HEK293 (cell line): ENCODE data around the gene SLC22A12.

Source experiments
- CTCF ChIA-PET: fragments of 350-600 bp; formaldehyde crosslinking; extraction: SDS; loops from one replicate; lab custom pipeline; 2021; ENCODE audit warnings: antibody characterized with exemption; lab: Yijun Ruan, JAX
- POLR2A ChIA-PET: fragments of 300-600 bp; formaldehyde crosslinking; extraction: SDS; loops from one replicate; lab custom pipeline; 2020; ENCODE audit warnings: antibody characterized with exemption, inconsistent platforms; lab: Yijun Ruan, JAX
- H3K27ac ChIP-seq: fragments of 200-500 bp; sonication (Bioruptor generic); 2 replicates; pipeline ENCODE4 v1.5.1; 2014; ENCODE audit warnings: low read depth, low read length, control low read depth, inconsistent platforms; ENCODE audit errors: extremely low read depth
- H3K36me3 ChIP-seq, 2 experiments: fragments of 200-500 bp in 1 of 2; sonication (Bioruptor generic) in 1 of 2; 1 replicate in 1 of 2; 2 replicates in 1 of 2; pipeline ENCODE4 v1.5.1; 2014 to 2017; ENCODE audit warnings: inconsistent platforms in 2 of 2, low read length in 2 of 2; ENCODE audit not compliant: control insufficient read depth in 2 of 2, insufficient read depth in 1 of 2
- H3K4me1 ChIP-seq: fragments of 200-500 bp; sonication (Bioruptor generic); 2 replicates; pipeline ENCODE4 v1.5.1; 2014; ENCODE audit warnings: mild to moderate bottlenecking, low read length, inconsistent platforms; ENCODE audit not compliant: control insufficient read depth, insufficient read depth
- H3K4me3 ChIP-seq: 2 replicates; pipeline ENCODE4 v1.5.1; 2011; ENCODE audit warnings: low read depth, mild to moderate bottlenecking, control low read depth, low read length, moderate library complexity
- H3K9me3 ChIP-seq: fragments of 200-500 bp; sonication (Bioruptor generic); 2 replicates; pipeline ENCODE4 v1.5.1; 2014; ENCODE audit warnings: low read depth, low read length, inconsistent platforms; ENCODE audit not compliant: control insufficient read depth, insufficient read depth
- HOXA7 ChIP-seq: sonication (generic); formaldehyde crosslinking; IDR thresholded peaks from 2 replicates; pipeline ENCODE4 v1.8.1; 2022; ENCODE audit warnings: missing genetic modification reagents, borderline replicate concordance
- SCRT1 ChIP-seq: fragments of 450-650 bp; formaldehyde crosslinking; IDR thresholded peaks from 2 replicates; pipeline ENCODE4 v1.5.1; 2016; ENCODE audit warnings: missing biosample characterization, missing genetic modification characterization, borderline replicate concordance
- ZBTB20 ChIP-seq: fragments of 450-650 bp; formaldehyde crosslinking; IDR thresholded peaks from 2 replicates; pipeline ENCODE4 v1.5.1; 2016; ENCODE audit warnings: missing biosample characterization, missing genetic modification characterization
- ZFP3 ChIP-seq: fragments of 450-650 bp; formaldehyde crosslinking; IDR thresholded peaks from 2 replicates; pipeline ENCODE4 v1.5.1; 2016; ENCODE audit warnings: low read depth, missing biosample characterization, missing genetic modification characterization
- ZFP69B ChIP-seq: fragments of 450-650 bp; formaldehyde crosslinking; IDR thresholded peaks from 2 replicates; pipeline ENCODE4 v1.5.1; 2016; ENCODE audit warnings: missing biosample characterization, missing genetic modification characterization
- ZNF174 ChIP-seq: fragments of 450-650 bp; formaldehyde crosslinking; IDR thresholded peaks from 2 replicates; pipeline ENCODE4 v1.5.0; 2017; ENCODE audit warnings: missing biosample characterization, mild to moderate bottlenecking, missing genetic modification characterization
- ZNF211 ChIP-seq: fragments of 450-650 bp; formaldehyde crosslinking; IDR thresholded peaks from 2 replicates; pipeline ENCODE4 v1.5.1; 2016; ENCODE audit warnings: low read depth, missing biosample characterization, missing genetic modification characterization
- ZNF221 ChIP-seq: fragments of 450-650 bp; formaldehyde crosslinking; IDR thresholded peaks from 2 replicates; pipeline ENCODE4 v1.5.1; 2017; ENCODE audit warnings: missing biosample characterization, missing genetic modification characterization, borderline replicate concordance
- ZNF26 ChIP-seq: fragments of 450-650 bp; formaldehyde crosslinking; IDR thresholded peaks from 2 replicates; pipeline ENCODE4 v1.5.1; 2016; ENCODE audit warnings: missing biosample characterization, missing genetic modification characterization
- ZNF354C ChIP-seq: fragments of 450-650 bp; formaldehyde crosslinking; IDR thresholded peaks from 2 replicates; pipeline ENCODE4 v1.5.1; 2016; ENCODE audit warnings: missing biosample characterization, missing genetic modification characterization, low read depth, borderline replicate concordance
- ZNF544 ChIP-seq: fragments of 450-650 bp; formaldehyde crosslinking; IDR thresholded peaks from 2 replicates; pipeline ENCODE4 v1.5.0; 2017; ENCODE audit warnings: missing biosample characterization, missing genetic modification characterization
- ZNF558 ChIP-seq: fragments of 450-650 bp; formaldehyde crosslinking; IDR thresholded peaks from 2 replicates; pipeline ENCODE4 v1.5.1; 2016; ENCODE audit warnings: missing biosample characterization, missing genetic modification characterization
- ZNF560 ChIP-seq: fragments of 450-650 bp; formaldehyde crosslinking; IDR thresholded peaks from 2 replicates; pipeline ENCODE4 v1.5.1; 2017; ENCODE audit warnings: missing biosample characterization, missing genetic modification characterization, borderline replicate concordance
- ZNF610 ChIP-seq: fragments of 450-650 bp; formaldehyde crosslinking; IDR thresholded peaks from 2 replicates; pipeline ENCODE4 v1.5.1; 2016; ENCODE audit warnings: missing biosample characterization, missing genetic modification characterization, borderline replicate concordance
- ZNF626 ChIP-seq: fragments of 450-650 bp; sonication (Bioruptor Pico); formaldehyde crosslinking; IDR thresholded peaks from 2 replicates; pipeline ENCODE4 v1.5.1; 2018; ENCODE audit warnings: missing biosample characterization, missing genetic modification characterization, inconsistent platforms
- ZNF654 ChIP-seq: fragments of 450-650 bp; formaldehyde crosslinking; IDR thresholded peaks from 2 replicates; pipeline ENCODE4 v1.5.1; 2016; ENCODE audit warnings: low read depth, missing biosample characterization, missing genetic modification characterization
- ZNF707 ChIP-seq: fragments of 450-650 bp; formaldehyde crosslinking; IDR thresholded peaks from 2 replicates; pipeline ENCODE4 v1.5.1; 2016; ENCODE audit warnings: missing biosample characterization, missing genetic modification characterization
- ZNF776 ChIP-seq: fragments of 450-650 bp; formaldehyde crosslinking; IDR thresholded peaks from 2 replicates; pipeline ENCODE4 v1.5.0; 2017; ENCODE audit warnings: missing biosample characterization, missing genetic modification characterization, borderline replicate concordance
- ZNF777 ChIP-seq: fragments of 450-650 bp; formaldehyde crosslinking; IDR thresholded peaks from 2 replicates; pipeline ENCODE4 v1.5.1; 2017; ENCODE audit warnings: missing biosample characterization, missing genetic modification characterization, borderline replicate concordance
- TF ChIP-seq, protein P1 (sequence below): fragments of 450-650 bp; formaldehyde crosslinking; IDR thresholded peaks from 2 replicates; pipeline ENCODE4 v1.5.1; 2016; ENCODE audit warnings: missing biosample characterization, missing genetic modification characterization

The SLC22A12 gene

GRCh38 chr11:64571410-64572091 is 19.5 kb upstream of the SLC22A12 start:
- H3K9me3 ChIP-seq, result no peaks in the 10 kb centered on the region
- H3K4me1 ChIP-seq, result no peaks in the 10 kb centered on the region
- TF ChIP-seq ZNF626 (tag by site-specific recombination) (no peak), ZNF654 (tag by site-specific recombination) (no peak), ZNF174 (tag by site-specific recombination) (no peak), ZNF221 (no peak), ZNF26 (tag by site-specific recombination) (no peak), ZNF560 (tag by site-specific recombination) (no peak), HOXA7 (CRISPR knock-in tag) (no peak), ZNF354C (tag by site-specific recombination) (no peak), SCRT1 (tag by site-specific recombination) (no peak), ZBTB20 (tag by site-specific recombination) (no peak), ZNF610 (tag by site-specific recombination) (no peak), ZFP3 (tag by site-specific recombination) (no peak), ZNF544 (tag by site-specific recombination) (no peak), ZNF211 (tag by site-specific recombination) (no peak), ZNF558 (tag by site-specific recombination) (no peak), ZFP69B (tag by site-specific recombination) (no peak), ZNF776 (tag by site-specific recombination) (no peak)
- TF ChIP-seq, protein P1, sequence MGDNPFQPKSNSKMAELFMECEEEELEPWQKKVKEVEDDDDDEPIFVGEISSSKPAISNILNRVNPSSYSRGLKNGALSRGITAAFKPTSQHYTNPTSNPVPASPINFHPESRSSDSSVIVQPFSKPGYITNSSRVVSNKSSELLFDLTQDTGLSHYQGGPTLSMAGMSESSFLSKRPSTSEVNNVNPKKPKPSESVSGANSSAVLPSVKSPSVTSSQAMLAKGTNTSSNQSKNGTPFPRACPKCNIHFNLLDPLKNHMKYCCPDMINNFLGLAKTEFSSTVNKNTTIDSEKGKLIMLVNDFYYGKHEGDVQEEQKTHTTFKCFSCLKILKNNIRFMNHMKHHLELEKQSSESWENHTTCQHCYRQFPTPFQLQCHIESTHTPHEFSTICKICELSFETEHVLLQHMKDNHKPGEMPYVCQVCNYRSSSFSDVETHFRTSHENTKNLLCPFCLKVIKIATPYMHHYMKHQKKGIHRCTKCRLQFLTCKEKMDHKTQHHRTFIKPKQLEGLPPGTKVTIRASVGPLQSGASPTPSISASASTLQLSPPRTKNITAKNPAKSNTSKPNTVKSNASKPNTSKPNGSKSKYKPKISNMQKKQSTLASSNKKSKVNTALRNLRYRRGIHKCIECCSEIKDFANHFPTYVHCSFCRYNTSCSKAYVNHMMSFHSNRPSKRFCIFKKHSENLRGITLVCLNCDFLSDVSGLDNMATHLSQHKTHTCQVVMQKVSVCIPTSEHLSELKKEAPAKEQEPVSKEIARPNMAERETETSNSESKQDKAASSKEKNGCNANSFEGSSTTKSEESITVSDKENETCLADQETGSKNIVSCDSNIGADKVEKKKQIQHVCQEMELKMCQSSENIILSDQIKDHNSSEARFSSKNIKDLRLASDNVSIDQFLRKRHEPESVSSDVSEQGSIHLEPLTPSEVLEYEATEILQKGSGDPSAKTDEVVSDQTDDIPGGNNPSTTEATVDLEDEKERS, result no peak
- H3K36me3 ChIP-seq, result no peaks in the 10 kb centered on the region
- no peak overlapping the region for H3K4me3 ChIP-seq
- ChIA-PET POLR2A (no interaction called here), CTCF (interaction anchor here (0.6 to 1.7 kb wide), 3 partner anchors 24 to 80 kb away, joined by 3 to 5 read pairs (median 4); no protein-coding TSS in a partner anchor)
- no peak overlapping the region for H3K27ac ChIP-seq

GRCh38 chr11:64572143-64572542 is 18.9 kb upstream of the SLC22A12 start:
- no peak overlapping the region for H3K27ac ChIP-seq
- no peaks in the 10 kb centered on the region for H3K9me3 ChIP-seq
- no peaks in the 10 kb centered on the region for H3K4me1 ChIP-seq
- TF ChIP-seq ZNF777 (no peak), ZNF707 (tag by site-specific recombination) (no peak)
- no peaks in the 10 kb centered on the region for H3K36me3 ChIP-seq
- POLR2A ChIA-PET, result no interaction called here
- CTCF ChIA-PET, result interaction anchor here (0.5 to 1.7 kb wide), 2 partner anchors 79 to 549 kb away, joined by 3 to 5 read pairs; no protein-coding TSS in a partner anchor
- no peak overlapping the region for H3K4me3 ChIP-seq
